NCI-H748 treated with DMSO at 0.1 percent for 48 hours (cell line): ENCODE data around the gene FGF9.
A peak's percentile ranks its signal among the peaks of the same experiment; 100 is the strongest.

Source experiments
- DNase-seq: peaks from one replicate; lab custom pipeline; 2025; lab: John Stamatoyannopoulos, UW

The FGF9 gene

GRCh38 chr13:21670883-21671619 is at the start of gene FGF9:
Gene FGF9, plus strand, starts transcription at chr13:21671073. Its CDS starts 840 bp downstream, at chr13:21671913.
- peak; percentile 96 for DNase-seq

GRCh38 chr13:21625366-21625765 is 45.5 kb upstream of the FGF9 start:
- peak; percentile 87 for DNase-seq

GRCh38 chr13:21632196-21632595 is 38.7 kb upstream of the FGF9 start:
- DNase-seq, result no peak

DNA sequence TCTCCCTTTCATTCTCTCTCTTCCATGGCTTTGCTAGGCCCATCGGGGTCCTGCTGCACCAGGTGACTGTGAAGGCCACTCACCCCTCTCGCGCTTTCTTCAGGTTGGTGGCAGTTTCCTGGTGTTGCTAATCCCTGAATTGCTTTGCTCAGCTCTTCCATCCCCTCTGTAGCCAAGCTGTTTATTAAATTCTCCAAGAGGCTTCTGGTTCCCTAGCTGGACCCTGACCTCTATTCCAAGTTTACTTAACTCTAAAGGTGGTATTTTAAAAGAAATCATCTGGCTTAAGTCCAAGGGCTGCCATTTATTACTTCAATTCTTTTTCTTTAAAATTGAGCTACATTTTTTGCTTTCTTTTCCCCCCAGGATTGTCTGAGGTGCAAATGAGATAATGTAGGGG is 34.2 kb upstream of the FGF9 start:
- no peak for DNase-seq

- peak; percentile 67 for DNase-seq
These were observed 33.6 kb upstream of the FGF9 start for GRCh38 chr13:21637296-21637695.

DNA sequence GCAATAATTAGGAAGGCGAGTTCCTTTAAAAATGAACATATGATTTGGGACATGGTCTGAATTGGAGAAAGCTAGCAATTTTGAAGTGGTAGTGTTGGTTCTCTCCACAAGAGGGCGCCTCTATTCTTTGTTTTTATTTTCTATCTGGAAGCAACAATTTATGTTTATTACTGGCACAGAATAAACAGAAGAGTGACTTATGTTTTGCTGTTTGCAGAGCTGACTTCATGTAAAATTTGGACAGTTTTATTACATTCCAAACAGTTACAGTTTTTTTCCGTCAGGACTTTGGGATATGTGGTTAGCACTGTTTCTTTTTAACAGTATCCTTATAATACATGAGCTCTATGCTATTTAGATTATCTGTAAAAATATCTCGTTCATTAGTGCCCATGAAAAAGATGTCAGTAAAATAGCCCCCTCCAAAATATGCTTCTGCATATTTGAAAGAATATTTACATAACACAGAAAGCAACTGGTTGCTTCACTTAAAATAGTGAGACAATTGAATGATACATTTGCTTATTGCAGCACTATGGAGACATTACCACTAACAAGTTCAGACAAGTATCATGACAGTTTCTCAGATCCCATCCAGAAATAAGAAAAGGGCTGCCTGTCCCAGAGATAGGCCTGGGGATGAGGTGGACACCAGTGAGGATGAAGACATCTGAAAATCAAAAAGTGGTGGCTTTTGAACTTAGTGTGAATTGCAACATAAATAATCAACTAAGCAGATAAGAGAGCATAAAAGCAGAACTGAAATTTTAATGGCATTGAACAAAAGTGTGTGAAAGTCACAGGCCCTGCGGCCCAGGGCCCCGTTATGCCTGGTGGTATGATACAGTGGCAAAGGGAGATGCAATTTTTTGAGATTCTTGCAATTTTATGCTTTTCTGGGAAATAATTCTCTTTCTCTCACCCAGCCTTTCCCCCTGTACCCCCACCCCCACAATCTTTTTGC is 32.3 kb upstream of the FGF9 start:
- peak; percentile 75 for DNase-seq

GRCh38 chr13:21639561-21639960 is 31.3 kb upstream of the FGF9 start:
- DNase-seq, result peak; percentile 74

GRCh38 chr13:21641629-21642028 is 29.2 kb upstream of the FGF9 start:
- DNase-seq, result no peak

- DNase-seq, result no peak
These were observed 13.3 kb upstream of the FGF9 start for GRCh38 chr13:21657538-21657937.

DNA sequence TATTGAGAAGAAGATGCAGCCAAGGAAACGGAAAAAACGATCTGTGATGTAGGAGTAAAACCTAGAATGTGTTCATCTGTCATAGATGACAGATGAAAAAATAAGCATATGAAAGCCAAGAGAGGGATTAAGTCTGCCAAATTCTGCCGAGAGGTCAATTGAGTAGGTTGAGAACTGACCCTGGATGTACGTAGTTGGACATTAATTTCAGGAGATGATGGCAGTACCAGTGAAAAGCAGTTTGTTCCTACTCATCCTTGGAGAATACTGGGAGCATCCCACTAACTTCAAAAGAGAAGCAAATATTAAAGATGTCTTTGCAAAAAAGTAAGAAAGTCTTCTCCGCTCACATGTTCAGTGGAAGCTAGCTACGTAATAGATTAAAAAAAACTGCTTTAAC is 11.8 kb upstream of the FGF9 start:
- no peak for DNase-seq

DNA sequence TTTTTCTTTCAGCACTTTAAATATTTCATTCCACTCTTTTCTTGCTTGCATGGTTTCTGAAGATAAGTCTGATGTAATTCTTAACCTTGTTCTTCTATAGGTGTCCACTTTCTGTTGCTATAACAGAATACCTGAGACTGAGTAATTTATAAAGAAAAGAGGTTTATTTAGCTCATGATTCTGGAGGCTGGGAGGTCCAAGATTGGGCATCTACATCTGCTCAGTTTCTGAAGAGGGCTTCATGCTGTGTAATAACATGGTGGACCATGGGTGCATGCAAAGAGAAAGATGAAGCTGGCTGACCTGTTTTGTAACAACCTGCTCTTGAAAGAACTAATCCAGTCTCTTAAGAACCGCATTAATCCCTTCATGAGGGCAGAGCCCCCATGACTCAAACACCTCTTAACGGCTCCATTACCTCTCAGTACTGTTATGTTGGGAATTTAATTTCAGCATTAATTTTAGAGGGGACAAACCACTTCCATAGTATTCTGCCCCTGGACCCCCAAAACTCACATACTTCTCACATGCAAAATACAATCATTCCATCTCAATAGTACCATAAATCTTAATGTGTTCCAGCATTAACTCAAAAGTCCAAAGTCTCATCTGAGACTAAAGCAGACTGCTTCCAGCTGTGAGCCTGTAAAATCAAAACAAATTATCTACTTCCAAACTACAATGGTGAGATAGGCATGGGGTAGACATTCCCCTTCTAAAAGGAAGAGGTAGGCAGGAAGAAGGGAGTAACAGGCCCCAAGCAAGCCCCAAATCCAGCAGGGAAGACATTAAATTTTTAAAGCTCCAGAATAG is 9.6 kb upstream of the FGF9 start:
- no peak for DNase-seq

- DNase-seq, result no peak
These were observed 7.7 kb upstream of the FGF9 start for GRCh38 chr13:21663197-21663596.

DNA sequence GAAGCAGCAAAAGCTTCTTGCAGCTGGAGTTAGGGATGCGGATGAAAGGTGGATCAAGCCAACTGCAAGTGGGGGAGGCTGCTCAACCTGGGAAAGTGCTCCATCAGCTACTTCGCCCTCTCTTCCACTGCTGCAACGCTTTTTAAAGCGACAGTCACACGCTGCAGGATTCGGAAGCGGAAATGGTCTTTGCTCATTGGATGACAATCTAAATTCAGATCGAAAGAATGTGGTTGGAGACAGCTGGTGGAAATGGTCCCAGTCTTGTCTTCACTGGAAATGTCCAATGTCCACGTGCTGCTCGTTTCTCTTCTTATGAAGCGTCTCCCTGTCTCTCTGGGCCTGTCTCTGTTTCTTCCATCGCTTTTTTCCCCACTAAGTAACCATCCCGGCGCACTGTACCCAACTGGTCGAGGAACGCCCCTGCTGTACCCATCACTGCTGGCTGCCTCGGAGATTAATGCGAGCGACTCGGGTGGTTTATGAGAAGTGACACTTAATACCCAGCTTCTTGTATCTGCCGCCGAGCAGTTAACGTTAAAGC is 2.1 kb upstream of the FGF9 start:
- no peak for DNase-seq

DNA sequence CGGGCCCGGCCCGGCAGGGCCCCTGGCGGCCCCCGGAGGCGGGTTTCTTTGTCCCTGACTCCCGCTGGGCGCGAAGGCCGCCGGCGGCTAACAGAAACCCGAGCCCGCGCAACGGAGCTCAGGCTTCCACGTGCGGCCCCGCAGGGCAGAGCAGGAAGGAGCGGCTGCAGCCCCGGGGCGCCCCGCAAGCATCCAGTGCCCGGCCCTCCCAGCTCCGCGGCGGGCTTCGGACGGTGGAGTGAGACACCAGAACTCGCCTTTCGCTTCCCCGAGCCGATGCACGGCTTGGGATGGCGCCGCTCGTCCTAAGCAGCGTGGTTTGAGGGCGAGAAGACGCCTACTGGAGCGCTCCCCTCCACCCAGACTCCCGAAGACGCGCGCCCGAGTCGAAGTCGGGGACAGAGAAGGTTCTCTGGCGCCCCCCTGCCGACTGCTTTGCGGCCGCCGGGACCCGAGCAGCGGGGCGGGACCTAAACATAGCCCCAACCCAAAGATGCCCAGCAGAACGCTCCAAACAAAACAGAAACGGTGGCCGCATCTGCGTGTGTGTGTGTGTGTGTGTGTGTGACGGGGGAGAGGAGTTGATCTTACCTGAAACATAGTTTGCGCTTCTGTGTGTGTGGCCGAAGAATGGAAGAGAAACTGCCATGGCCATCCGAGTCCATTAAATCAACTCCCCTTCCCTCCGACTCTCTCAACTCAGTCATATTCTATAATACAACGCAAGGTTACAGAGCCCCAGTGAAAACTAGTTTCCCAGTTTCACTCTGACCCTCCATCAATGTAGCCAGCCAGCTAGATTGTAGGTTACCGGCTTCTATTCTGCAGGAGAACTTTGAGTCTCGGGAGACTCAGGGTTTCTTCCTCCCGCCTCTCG is 629 bp upstream of the FGF9 start:
- DNase-seq, result peak; percentile 89

- peak; percentile 76 for DNase-seq
These were observed 880 bp downstream of the FGF9 start for GRCh38 chr13:21671620-21672286.

DNA sequence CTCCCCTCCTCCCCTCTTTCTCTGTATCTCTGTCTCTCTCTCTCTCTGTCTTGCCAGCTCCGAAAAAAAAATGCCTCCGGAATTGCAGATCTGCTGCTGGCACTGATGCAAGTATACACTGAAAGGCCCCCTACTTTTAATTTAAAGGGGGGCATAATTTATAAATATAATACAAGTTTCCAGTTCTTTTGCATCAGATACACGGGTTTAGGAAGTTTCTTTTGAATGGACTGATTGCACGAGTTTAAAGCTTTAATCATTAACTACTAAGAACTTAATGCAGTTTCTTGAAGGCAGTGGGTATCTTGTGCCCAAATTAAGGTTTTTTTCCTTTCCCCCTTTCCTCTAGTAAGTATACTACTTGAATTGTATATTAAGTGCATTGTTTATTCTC is 1.4 kb downstream of the FGF9 start:
- no peak for DNase-seq

GRCh38 chr13:21672796-21673538 is 2.1 kb downstream of the FGF9 start:
- DNase-seq, result peak; percentile 71

GRCh38 chr13:21673539-21673788 is 2.6 kb downstream of the FGF9 start:
- no peak for DNase-seq

GRCh38 chr13:21673789-21674489 is 3.1 kb downstream of the FGF9 start:
- DNase-seq, result peak; percentile 74
